Esophagus muscularis mucosa (tissue), 4 donors: ENCODE results near the gene RCBTB1. TPM values are rescaled to one million over a fixed set of nuclear protein-coding genes. Genes with fewer than 3 reads are reported as not detected.

Experiments used
- DNase-seq: peaks from one replicate; pipeline ENCODE4 v3.0.0-alpha.2; 2017; ENCODE audit errors: extremely low spot score
- H3K27ac ChIP-seq, 4 donors: fragments of 200-600 bp; sonication (generic); replicated peaks in 1 of 4; 1 replicate in 3 of 4; 2 replicates in 1 of 4; pipeline ENCODE4 v1.5.1; 2016 to 2019; ENCODE audit warnings: mild to moderate bottlenecking in 1 of 4
- H3K27me3 ChIP-seq, 4 donors: fragments of 200-600 bp; sonication (generic); one replicate each; pipeline versions ENCODE4 v1.5.1 to v1.6.0; 2016 to 2019
- H3K36me3 ChIP-seq, 4 donors: fragments of 200-600 bp; sonication (generic); one replicate each; pipeline ENCODE4 v1.5.1; 2016 to 2019
- H3K4me1 ChIP-seq, 4 donors: fragments of 200-600 bp; sonication (generic); one replicate each; pipeline ENCODE4 v1.5.1; 2016 to 2019
- H3K4me3 ChIP-seq, 4 donors: fragments of 200-600 bp; sonication (generic); 1 replicate in 2 of 4; 2 replicates in 2 of 4; pipeline ENCODE4 v1.5.1; 2016 to 2019; ENCODE audit warnings: mild to moderate bottlenecking in 4 of 4, moderate library complexity in 1 of 4
- H3K9me3 ChIP-seq, 4 donors: fragments of 200-600 bp; sonication (generic); 1 replicate in 3 of 4; 2 replicates in 1 of 4; pipeline ENCODE4 v1.5.1; 2016 to 2019
- CTCF ChIP-seq, 3 experiments: fragments of 200-600 bp in 2 of 3; fragments of 450-650 bp in 1 of 3; sonication (generic) in 2 of 3; IDR thresholded peaks; one replicate each; pipeline ENCODE4 v1.5.1; 2017 to 2019; ENCODE audit warnings: antibody characterized with exemption in 3 of 3, mild to moderate bottlenecking in 2 of 3, moderate library complexity in 1 of 3
- EP300 ChIP-seq: sonication (generic); formaldehyde crosslinking; IDR thresholded peaks from one replicate; pipeline ENCODE4 v1.6.1; 2017; ENCODE audit warnings: antibody characterized with exemption
- POLR2A ChIP-seq: fragments of 450-650 bp; IDR thresholded peaks from one replicate; pipeline ENCODE4 v1.6.1; 2017; ENCODE audit warnings: antibody characterized with exemption, moderate library complexity, mild to moderate bottlenecking, low read depth
- POLR2AphosphoS5 ChIP-seq, 2 donors: sonication (generic); formaldehyde crosslinking; IDR thresholded peaks; one replicate each; pipeline ENCODE4 v1.6.1; 2017; ENCODE audit warnings: antibody characterized with exemption in 2 of 2
- WGBS: methylation state at CpG from one replicate; pipeline ENCODE4 v1.1.5; 2018; 5-methylcytosine and 5-hydroxymethylcytosine counted together
- intact Hi-C: fragments of 100-400 bp; cut with DNase I; formaldehyde crosslinking; loops from one replicate; pipeline ENCODE4 v1.15.1; 2023
- total RNA-seq, 4 donors: library from RNA; depleted of rRNA; stranded (reverse); fragments of >200 nt; gene quantifications; one replicate each; pipeline versions ENCODE4 v1.1.0 to v1.2.1, GENCODE V29; 2016

Gene RCBTB1
- total RNA-seq, 4 donors from 2014 or later, result 11.1 to 14.7 (median 12.3) TPM

GRCh38 chr13:49540552-49540951 lies 44.8 kb downstream of the RCBTB1 start:
- no peaks in the 10 kb centered on the region for H3K27me3 ChIP-seq
- intact Hi-C loops, result no loop called here
- H3K4me1 ChIP-seq, result peaks cover 0 to 8% (median 5%) of the 10 kb centered on the region in 4 donors
- 69% methylated on average over 7 of the region's 7 CpGs for whole genome bisulfite sequencing
- no peak for TF ChIP-seq EP300
- no peak for TF ChIP-seq CTCF (IDR thresholded peaks at IDR 0.05)
- TF ChIP-seq POLR2A, result no peak
- no peak for TF ChIP-seq POLR2AphosphoS5 (IDR thresholded peaks at IDR 0.05)
- DNase-seq, result no peak
- no peaks in the 10 kb centered on the region for H3K9me3 ChIP-seq
- H3K36me3 ChIP-seq, result peaks cover 18 to 61% (median 48%) of the 10 kb centered on the region in 4 donors
- peak overlapping the region in 2 of 4 donors; percentile 35 to 36 for H3K27ac ChIP-seq
- H3K4me3 ChIP-seq, result peak overlapping the region in 1 of 4 donors; percentile 33

GRCh38 chr13:49539746-49540145 lies 45.6 kb downstream of the RCBTB1 start:
- peak overlapping the region in 1 of 4 donors; percentile 35 for H3K27ac ChIP-seq
- intact Hi-C loops, result no loop called here
- 89% methylated on average over 3 of the region's 3 CpGs for WGBS

GRCh38 chr13:49539313-49539712 lies 46.0 kb downstream of the RCBTB1 start:
- no peak for DNase-seq

More at GRCh38 chr13:49539746-49540145, 45.6 kb downstream of the RCBTB1 start:
- no peaks in the 10 kb centered on the region for H3K27me3 ChIP-seq
- peaks cover 17 to 53% (median 43%) of the 10 kb centered on the region in 4 donors for H3K36me3 ChIP-seq
- no peak for DNase-seq
- TF ChIP-seq POLR2A (no peak), CTCF (IDR thresholded peaks at IDR 0.05) (no peak), EP300 (no peak), POLR2AphosphoS5 (IDR thresholded peaks at IDR 0.05) (no peak)
- no peak overlapping the region for H3K4me3 ChIP-seq
- H3K9me3 ChIP-seq, result no peaks in the 10 kb centered on the region
- H3K4me1 ChIP-seq, result peaks cover 0 to 8% (median 5%) of the 10 kb centered on the region in 4 donors

GRCh38 chr13:49538404-49538803 lies 47.0 kb downstream of the RCBTB1 start:
- TF ChIP-seq POLR2AphosphoS5 (IDR thresholded peaks at IDR 0.05), result no peak
- no peak for TF ChIP-seq CTCF (IDR thresholded peaks at IDR 0.05)
- no peak for TF ChIP-seq EP300
- no peak for TF ChIP-seq POLR2A
- Histone ChIP-seq H3K36me3 (peaks cover 17 to 46% (median 34%) of the 10 kb centered on the region in 4 donors), H3K27ac (no peak overlapping the region), H3K4me1 (peaks cover 0 to 8% (median 5%) of the 10 kb centered on the region in 4 donors), H3K4me3 (no peak overlapping the region), H3K9me3 (no peaks in the 10 kb centered on the region), H3K27me3 (no peaks in the 10 kb centered on the region)
- DNase-seq, result no peak
- intact Hi-C loops, result no loop called here
- WGBS, result 79% methylated on average over 2 of the region's 2 CpGs

More at GRCh38 chr13:49539313-49539712, 46.0 kb downstream of the RCBTB1 start:
- Histone ChIP-seq H3K9me3 (no peaks in the 10 kb centered on the region), H3K27ac (peak overlapping the region in 1 of 4 donors; percentile 35), H3K4me1 (peaks cover 0 to 8% (median 5%) of the 10 kb centered on the region in 4 donors), H3K27me3 (no peaks in the 10 kb centered on the region), H3K4me3 (no peak overlapping the region), H3K36me3 (peaks cover 17 to 48% (median 39%) of the 10 kb centered on the region in 4 donors)
- intact Hi-C loops, result no loop called here
- 61% methylated on average over 5 of the region's 5 CpGs for WGBS
- TF ChIP-seq EP300 (no peak), POLR2A (no peak), CTCF (IDR thresholded peaks at IDR 0.05) (no peak), POLR2AphosphoS5 (IDR thresholded peaks at IDR 0.05) (no peak)
